ENCODE results near the gene MRPS31. TPM values are rescaled to one million over a fixed set of nuclear protein-coding genes. Genes with fewer than 3 reads are reported as not detected.
A peak's percentile ranks its signal among the peaks of the same experiment; 100 is the strongest.
"Not testable (repeated sequence)": the region's sequence is repeated elsewhere in the genome, so short reads cannot be mapped to it uniquely, and the experiment has no call there.

Gene MRPS31
- polyA plus RNA-seq, 1 of the 3 experiments (the other 2 are of a cell fraction) = 13.3 TPM

DNA sequence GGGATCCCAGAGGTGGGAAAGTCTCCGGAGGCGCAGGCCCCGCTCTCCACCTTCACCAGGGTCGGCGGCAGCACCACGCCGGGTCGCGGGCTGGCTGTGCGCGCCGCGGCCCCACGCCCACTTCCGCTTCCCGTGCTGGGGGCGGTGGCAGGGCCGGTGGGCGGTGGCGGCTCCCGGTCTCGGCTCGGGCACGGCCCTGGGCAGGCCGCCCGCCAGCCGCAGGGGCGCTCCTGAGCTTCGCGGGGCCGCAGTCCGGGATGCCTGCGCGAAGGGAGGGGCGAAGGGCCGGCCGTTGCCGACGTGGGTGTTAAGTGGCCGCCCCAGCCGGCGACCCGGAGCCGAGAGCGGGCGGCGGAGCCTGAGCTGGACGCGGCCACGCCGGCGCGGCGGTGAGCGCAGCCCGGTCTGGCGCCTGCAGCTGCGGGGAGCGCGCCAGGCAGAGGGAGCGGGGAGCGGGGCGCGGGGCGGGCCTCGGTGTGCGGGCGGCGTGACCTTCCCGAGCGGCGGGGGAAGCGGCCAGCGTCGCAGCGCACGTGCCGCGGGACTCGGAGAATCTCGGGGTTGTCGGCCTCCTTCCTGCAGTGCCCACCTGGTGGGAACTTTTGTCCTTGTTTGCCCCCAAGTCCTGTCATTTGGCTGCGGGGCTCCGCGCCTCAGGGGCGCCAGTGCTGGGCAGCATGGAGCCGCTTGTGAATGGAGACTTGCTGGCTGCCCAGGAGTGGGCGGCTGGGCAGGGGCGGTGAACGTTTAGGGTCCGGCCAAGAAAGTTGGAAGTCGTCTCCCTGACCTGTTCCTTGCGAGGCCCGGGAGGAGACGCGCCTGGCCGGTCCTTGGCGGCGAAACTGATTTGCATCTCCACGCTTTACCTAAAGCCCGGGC, 18.5 kb upstream of the MRPS31 start, which contains the start of gene SLC25A15 (continued):
- TF ChIP-seq USF1 (IDR thresholded peaks at IDR 0.05; ENCODE audit: borderline replicate concordance, low read depth) = 0 out of 2 replicates have a peak, but pooled peaks have one; percentile 16
- TF ChIP-seq FOXM1 (IDR thresholded peaks at IDR 0.05; ENCODE audit: low read depth) = no peak
- no peak for TF ChIP-seq MEF2A (IDR thresholded peaks at IDR 0.05; ENCODE audit: borderline replicate concordance, low read depth)
- TF ChIP-seq EP300 (IDR thresholded peaks at IDR 0.05; ENCODE audit: borderline replicate concordance in 1 of 2, low read depth in 1 of 2, low read length in 1 of 2) = no peak
- peak; percentile 14; the same call in 1 of the 2 replicates for TF ChIP-seq MXI1 (IDR thresholded peaks at IDR 0.05; ENCODE audit: low read depth, low read length)
- TF ChIP-seq GATA2 (CRISPR knock-in tag; IDR thresholded peaks at IDR 0.05) = no peak
- TF ChIP-seq, protein P1, sequence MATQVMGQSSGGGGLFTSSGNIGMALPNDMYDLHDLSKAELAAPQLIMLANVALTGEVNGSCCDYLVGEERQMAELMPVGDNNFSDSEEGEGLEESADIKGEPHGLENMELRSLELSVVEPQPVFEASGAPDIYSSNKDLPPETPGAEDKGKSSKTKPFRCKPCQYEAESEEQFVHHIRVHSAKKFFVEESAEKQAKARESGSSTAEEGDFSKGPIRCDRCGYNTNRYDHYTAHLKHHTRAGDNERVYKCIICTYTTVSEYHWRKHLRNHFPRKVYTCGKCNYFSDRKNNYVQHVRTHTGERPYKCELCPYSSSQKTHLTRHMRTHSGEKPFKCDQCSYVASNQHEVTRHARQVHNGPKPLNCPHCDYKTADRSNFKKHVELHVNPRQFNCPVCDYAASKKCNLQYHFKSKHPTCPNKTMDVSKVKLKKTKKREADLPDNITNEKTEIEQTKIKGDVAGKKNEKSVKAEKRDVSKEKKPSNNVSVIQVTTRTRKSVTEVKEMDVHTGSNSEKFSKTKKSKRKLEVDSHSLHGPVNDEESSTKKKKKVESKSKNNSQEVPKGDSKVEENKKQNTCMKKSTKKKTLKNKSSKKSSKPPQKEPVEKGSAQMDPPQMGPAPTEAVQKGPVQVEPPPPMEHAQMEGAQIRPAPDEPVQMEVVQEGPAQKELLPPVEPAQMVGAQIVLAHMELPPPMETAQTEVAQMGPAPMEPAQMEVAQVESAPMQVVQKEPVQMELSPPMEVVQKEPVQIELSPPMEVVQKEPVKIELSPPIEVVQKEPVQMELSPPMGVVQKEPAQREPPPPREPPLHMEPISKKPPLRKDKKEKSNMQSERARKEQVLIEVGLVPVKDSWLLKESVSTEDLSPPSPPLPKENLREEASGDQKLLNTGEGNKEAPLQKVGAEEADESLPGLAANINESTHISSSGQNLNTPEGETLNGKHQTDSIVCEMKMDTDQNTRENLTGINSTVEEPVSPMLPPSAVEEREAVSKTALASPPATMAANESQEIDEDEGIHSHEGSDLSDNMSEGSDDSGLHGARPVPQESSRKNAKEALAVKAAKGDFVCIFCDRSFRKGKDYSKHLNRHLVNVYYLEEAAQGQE (IDR thresholded peaks at IDR 0.05; ENCODE audit: low read depth, low read length) = no peak
- no peak for TF ChIP-seq TCF12 (IDR thresholded peaks at IDR 0.05)
- TF ChIP-seq RCOR1 (IDR thresholded peaks at IDR 0.05; ENCODE audit: low read length) = peak; percentile 35; the same call in 1 of the 2 replicates
- TF ChIP-seq CTCF (IDR thresholded peaks at IDR 0.05) = no peak; the same call in 1 of the 2 replicates
- TF ChIP-seq POLR2AphosphoS5 (IDR thresholded peaks at IDR 0.05; ENCODE audit: low read depth, low read length) = peak; percentile 78
- no peak for TF ChIP-seq FOSL2 (IDR thresholded peaks at IDR 0.05; ENCODE audit: borderline replicate concordance, low read depth)
- TF ChIP-seq USF2 (IDR thresholded peaks at IDR 0.05; ENCODE audit: borderline replicate concordance, low read depth, low read length) = no peak
- TF ChIP-seq NRF1 (IDR thresholded peaks at IDR 0.05; ENCODE audit: low read depth, low read length) = peak; percentile 52
- no peak for TF ChIP-seq TEAD4 (IDR thresholded peaks at IDR 0.05; ENCODE audit: borderline replicate concordance, insufficient read depth)
- TF ChIP-seq, protein P2, sequence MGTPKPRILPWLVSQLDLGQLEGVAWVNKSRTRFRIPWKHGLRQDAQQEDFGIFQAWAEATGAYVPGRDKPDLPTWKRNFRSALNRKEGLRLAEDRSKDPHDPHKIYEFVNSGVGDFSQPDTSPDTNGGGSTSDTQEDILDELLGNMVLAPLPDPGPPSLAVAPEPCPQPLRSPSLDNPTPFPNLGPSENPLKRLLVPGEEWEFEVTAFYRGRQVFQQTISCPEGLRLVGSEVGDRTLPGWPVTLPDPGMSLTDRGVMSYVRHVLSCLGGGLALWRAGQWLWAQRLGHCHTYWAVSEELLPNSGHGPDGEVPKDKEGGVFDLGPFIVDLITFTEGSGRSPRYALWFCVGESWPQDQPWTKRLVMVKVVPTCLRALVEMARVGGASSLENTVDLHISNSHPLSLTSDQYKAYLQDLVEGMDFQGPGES (IDR thresholded peaks at IDR 0.05; ENCODE audit: low read depth, low read length) = no peak
- peak; percentile 73 for TF ChIP-seq GABPA (IDR thresholded peaks at IDR 0.05; ENCODE audit: low read depth)

DNA sequence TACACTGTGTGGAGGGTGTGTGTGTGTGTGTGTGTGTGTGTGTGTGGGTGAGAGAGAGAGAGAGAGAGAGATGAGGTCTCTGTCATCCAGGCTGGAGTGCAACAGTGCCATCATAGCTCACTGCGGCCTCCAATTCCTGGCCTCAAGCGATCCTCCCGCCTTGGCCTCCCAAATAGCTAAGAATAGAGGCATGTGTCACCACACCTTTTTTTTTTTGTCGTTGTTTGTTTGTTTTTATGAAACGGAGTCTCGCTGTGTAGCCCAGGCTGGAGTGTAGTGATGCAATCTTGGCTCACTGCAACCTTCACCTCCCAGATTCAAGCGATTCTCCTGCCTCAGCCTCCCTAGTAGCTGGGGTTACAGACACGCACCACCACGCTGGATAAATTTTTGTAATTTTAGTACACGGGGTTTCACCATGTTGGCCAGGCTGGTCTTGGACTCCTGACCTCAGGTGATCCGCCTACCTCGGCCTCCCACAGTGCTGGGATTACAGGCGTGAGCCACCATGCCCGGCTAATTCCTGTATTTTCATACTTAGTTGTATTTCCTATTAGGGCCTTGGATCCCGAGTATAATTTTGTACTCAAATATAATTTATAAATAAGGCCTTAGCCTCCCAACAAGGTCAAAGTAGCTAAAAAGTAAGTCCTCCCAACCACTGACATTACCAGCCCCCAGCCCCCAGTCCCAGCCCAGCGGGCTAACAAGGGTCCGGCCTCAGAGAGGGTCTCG, 17.7 kb upstream of the MRPS31 start:
- WGBS (ENCODE audit: low lambda C conversion rate) = 61% methylated on average over 16 of the region's 18 CpGs
- not testable (repeated sequence) for DNase-seq; H4K20me1 ChIP-seq (ENCODE audit: insufficient read depth); H3K9me3 ChIP-seq; H3K27me3 ChIP-seq (ENCODE audit: insufficient read depth); H3F3A ChIP-seq (replicated peaks; ENCODE audit: insufficient read depth); H3K36me3 ChIP-seq (replicated peaks in 1 of 2; ENCODE audit: control insufficient read depth in 1 of 2, insufficient read depth in 2 of 2, low read length in 1 of 2); H3K9me2 ChIP-seq
- POLR2A ChIA-PET = interaction anchor here (0.7 to 1.9 kb wide), 7 partner anchors 9 to 1465 kb away, joined by 3 to 13 read pairs (median 3); no protein-coding TSS in a partner anchor
- peak overlapping the region; percentile 81 to 83 for H3K27ac ChIP-seq (ENCODE audit: low read depth in 2 of 2, low read length in 1 of 2)
- peak overlapping the region; percentile 84 for H3K4me2 ChIP-seq
- peak overlapping the region; percentile 92 for H2AFZ ChIP-seq (ENCODE audit: low read depth)
- H3K79me2 ChIP-seq (ENCODE audit: insufficient read depth) = peaks cover 31% of the 10 kb centered on the region
- peaks cover 0 to 11% of the 10 kb centered on the region in 2 experiments; a peak in 1 of 4 replicates for H3K4me1 ChIP-seq (ENCODE audit: control insufficient read depth in 1 of 2, insufficient read depth in 2 of 2, low read depth in 1 of 2, low read length in 1 of 2)
- peak overlapping the region; percentile 89 for H3K9ac ChIP-seq
- CTCF ChIA-PET = interaction anchor here (0.7 to 2.5 kb wide), 13 partner anchors 9 to 407 kb away, joined by 3 to 14 read pairs (median 4); partner anchors contain the start of gene WBP4
- H3K4me3 ChIP-seq (ENCODE audit: low read depth in 2 of 2, low read length in 1 of 2) = peak overlapping the region; percentile 70 to 83
